Measurements from ENCODE around the gene EEF1A2. TPM values are rescaled to one million over a fixed set of nuclear protein-coding genes. Genes with fewer than 3 reads are reported as not detected.

The EEF1A2 gene
- total RNA-seq, 4 donors from 2014 or later = 13.3 to 26.8 (median 22.9) TPM

- intact Hi-C loops (cut with DNase I; ENCODE audit: low total_unique reads) = no loop called here
- no peak overlapping the region for H3K4me3 ChIP-seq (ENCODE audit: low read depth, poor library complexity, severe bottlenecking)
- DNase-seq (ENCODE audit: low spot score in 2 of 2) = no peak
- TF ChIP-seq CTCF (IDR thresholded peaks at IDR 0.05) (no peak), POLR2A (IDR thresholded peaks at IDR 0.05) (no peak)
- 65 to 80% methylated on average over 7 to 15 of the region's 15 CpGs for WGBS, 2 donors
These were observed 53.7 kb downstream of the EEF1A2 start for GRCh38 chr20:63445075-63445734.

GRCh38 chr20:63444548-63444947, 54.3 kb downstream of the EEF1A2 start:
- no peak for DNase-seq (ENCODE audit: low spot score in 2 of 2)
- H3K4me3 ChIP-seq (ENCODE audit: low read depth, poor library complexity, severe bottlenecking) = no peak overlapping the region
- TF ChIP-seq CTCF (IDR thresholded peaks at IDR 0.05) (no peak), POLR2A (IDR thresholded peaks at IDR 0.05) (no peak)
- WGBS, 2 donors = 85 to 88% methylated on average over 21 to 24 of the region's 24 CpGs
- intact Hi-C loops (cut with DNase I; ENCODE audit: low total_unique reads) = no loop called here

GRCh38 chr20:63443606-63444395, 55.1 kb downstream of the EEF1A2 start:
- H3K4me3 ChIP-seq (ENCODE audit: low read depth, poor library complexity, severe bottlenecking) = no peak overlapping the region
- intact Hi-C loops (cut with DNase I; ENCODE audit: low total_unique reads) = no loop called here
- no peak for DNase-seq (ENCODE audit: low spot score in 2 of 2)
- TF ChIP-seq CTCF (IDR thresholded peaks at IDR 0.05) (no peak), POLR2A (IDR thresholded peaks at IDR 0.05) (no peak)
- 90 to 91% methylated on average over 21 to 25 of the region's 25 CpGs for WGBS, 2 donors

- DNase-seq (ENCODE audit: low spot score in 2 of 2) = peak in 1 of 2 donors; percentile 19
- 37 to 65% methylated on average over 5 to 11 of the region's 11 CpGs for WGBS, 2 donors
- no peak overlapping the region for H3K4me3 ChIP-seq (ENCODE audit: low read depth, poor library complexity, severe bottlenecking)
- TF ChIP-seq CTCF (IDR thresholded peaks at IDR 0.05) = no peak
- no peak for TF ChIP-seq POLR2A (IDR thresholded peaks at IDR 0.05)
- intact Hi-C loops (cut with DNase I; ENCODE audit: low total_unique reads) = no loop called here
These were observed 56.8 kb downstream of the EEF1A2 start for GRCh38 chr20:63442100-63442493.

GRCh38 chr20:63441136-63442099, 57.5 kb downstream of the EEF1A2 start:
- no peak for DNase-seq (ENCODE audit: low spot score in 2 of 2)
- TF ChIP-seq CTCF (IDR thresholded peaks at IDR 0.05) (no peak), POLR2A (IDR thresholded peaks at IDR 0.05) (no peak)
- no peak overlapping the region for H3K4me3 ChIP-seq (ENCODE audit: low read depth, poor library complexity, severe bottlenecking)
- intact Hi-C loops (cut with DNase I; ENCODE audit: low total_unique reads) = no loop called here
- 59 to 62% methylated on average over 21 to 22 of the region's 22 CpGs for WGBS, 2 donors

All from lower leg skin (tissue), 4 donors.